Astrocyte of the spinal cord (primary cell): ENCODE results near the gene GLRX2.

Experiments
- DNase-seq: peaks from one replicate; pipeline ENCODE4 v3.0.0; 2011; ENCODE audit warnings: low read depth, low spot score
- H3K4me3 ChIP-seq: 2 replicates; pipeline ENCODE4 v1.5.1; 2011; ENCODE audit warnings: low read depth, mild to moderate bottlenecking, low read length, moderate library complexity
- CTCF ChIP-seq: IDR thresholded peaks from 2 replicates; pipeline ENCODE4 v1.5.1; 2012; ENCODE audit warnings: low read depth, mild to moderate bottlenecking, low read length, inconsistent platforms
- in situ Hi-C: cut with HindIII; loops from 2 replicates; pipeline ENCODE4 v1.10.0; 2017; ENCODE audit warnings: low sequenced_read_pairs

Gene GLRX2

GRCh38 chr1:193104907-193105820, at the start of gene GLRX2:
TSS of gene GLRX2 (minus strand) at chr1:193105414. CDS start at chr1:193105382, 32 bp downstream.
- peak within 1 kb of the TSS; percentile 80 for H3K4me3 ChIP-seq
- no peak for TF ChIP-seq CTCF
- in situ Hi-C loops = no loop called here
- DNase-seq = peak; percentile 86

- DNase-seq = no peak
- in situ Hi-C loops = no loop called here
- no peak for TF ChIP-seq CTCF
- H3K4me3 ChIP-seq = no peak overlapping the region
These were observed 39.8 kb upstream of the GLRX2 start for GRCh38 chr1:193144999-193145398.

GRCh38 chr1:193144361-193144938, 39.2 kb upstream of the GLRX2 start:
- no peak for DNase-seq
- no peak overlapping the region for H3K4me3 ChIP-seq
- TF ChIP-seq CTCF = no peak
- in situ Hi-C loops = no loop called here

- peak; percentile 33 for TF ChIP-seq CTCF
- in situ Hi-C loops = no loop called here
- no peak overlapping the region for H3K4me3 ChIP-seq
- DNase-seq = peak; percentile 37
These were observed 38.1 kb upstream of the GLRX2 start for GRCh38 chr1:193143285-193143684.

GRCh38 chr1:193142409-193142808, 37.2 kb upstream of the GLRX2 start:
- in situ Hi-C loops = no loop called here
- DNase-seq = no peak
- no peak overlapping the region for H3K4me3 ChIP-seq
- no peak for TF ChIP-seq CTCF

GRCh38 chr1:193141804-193142203, 36.6 kb upstream of the GLRX2 start:
- in situ Hi-C loops = no loop called here
- DNase-seq = no peak
- no peak overlapping the region for H3K4me3 ChIP-seq
- no peak for TF ChIP-seq CTCF
